ENCODE data around the gene PPIF. TPM values are rescaled to one million over a fixed set of nuclear protein-coding genes. Genes with fewer than 3 reads are reported as not detected.

Gene PPIF
- total RNA-seq, 1 donor from 2014 or later, result 58.7 TPM

- no peak for DNase-seq (ENCODE audit: low read depth)
Observed at GRCh38 chr10:79401015-79401921, 54.0 kb downstream of the PPIF start.

- DNase-seq (ENCODE audit: low read depth), result no peak
Observed at GRCh38 chr10:79402625-79402946, 55.3 kb downstream of the PPIF start.

GRCh38 chr10:79402951-79403350 lies 55.7 kb downstream of the PPIF start:
- DNase-seq (ENCODE audit: low read depth), result no peak

GRCh38 chr10:79403441-79404230 lies 56.4 kb downstream of the PPIF start:
- no peak for DNase-seq (ENCODE audit: low read depth)

GRCh38 chr10:79404231-79404609 lies 57.0 kb downstream of the PPIF start:
- no peak for DNase-seq (ENCODE audit: low read depth)

GRCh38 chr10:79404690-79405131 lies 57.4 kb downstream of the PPIF start:
- no peak for DNase-seq (ENCODE audit: low read depth)

Other genes with a start within 250 kb of the PPIF start
- gene ZCCHC24, start 98.2 kb downstream of the PPIF start, total RNA-seq, result 0.87 and 6.3 TPM in 2 replicates
- 0.35 and 0.52 TPM in 2 replicates for gene EIF5AL1, start 165.1 kb downstream of the PPIF start, total RNA-seq
- gene SFTPA2, start 212.9 kb downstream of the PPIF start, total RNA-seq, result not detected in 2 replicates